NCI-H1417 treated with DMSO at 0.1 percent for 48 hours (cell line): ENCODE measurements around the gene OR2S2.
A peak's percentile ranks its signal among the peaks of the same experiment; 100 is the strongest.
"Not testable (repeated sequence)": the region's sequence is repeated elsewhere in the genome, so short reads cannot be mapped to it uniquely, and the experiment has no call there.

Source experiments
- DNase-seq: peaks from one replicate; lab custom pipeline; 2025; lab: John Stamatoyannopoulos, UW

OR2S2 gene

GRCh38 chr9:35962126-35962906 is 4.4 kb upstream of the OR2S2 start:
- no peak for DNase-seq

GRCh38 chr9:35960039-35960655 is 2.2 kb upstream of the OR2S2 start:
- no peak for DNase-seq

GRCh38 chr9:35956651-35957050 is 1.3 kb downstream of the OR2S2 start:
- DNase-seq, result no peak

GRCh38 chr9:35954942-35955546 is 2.9 kb downstream of the OR2S2 start:
- peak; percentile 8 for DNase-seq

- no peak for DNase-seq
These were observed 5.3 kb downstream of the OR2S2 start for GRCh38 chr9:35952526-35953191.

- DNase-seq, result no peak
These were observed 6.2 kb downstream of the OR2S2 start for GRCh38 chr9:35951736-35952135.

GRCh38 chr9:35948901-35949318 is 9.0 kb downstream of the OR2S2 start:
- no peak for DNase-seq

- no peak for DNase-seq
These were observed 9.5 kb downstream of the OR2S2 start for GRCh38 chr9:35948451-35948850.

GRCh38 chr9:35945341-35946018 is 12.5 kb downstream of the OR2S2 start:
- no peak for DNase-seq

- DNase-seq, result no peak
These were observed 13.1 kb downstream of the OR2S2 start for GRCh38 chr9:35944841-35945240.

GRCh38 chr9:35944173-35944572 is 13.8 kb downstream of the OR2S2 start:
- DNase-seq, result no peak

- DNase-seq, result no peak
These were observed 15.7 kb downstream of the OR2S2 start for GRCh38 chr9:35942286-35942685.

GRCh38 chr9:35940458-35941407 is 17.2 kb downstream of the OR2S2 start:
- no peak for DNase-seq

- DNase-seq, result no peak
These were observed 18.2 kb downstream of the OR2S2 start for GRCh38 chr9:35939679-35940250.

- no peak for DNase-seq
These were observed 19.2 kb downstream of the OR2S2 start for GRCh38 chr9:35938474-35939356.

- DNase-seq, result no peak
These were observed 20.7 kb downstream of the OR2S2 start for GRCh38 chr9:35937227-35937626.

- no peak for DNase-seq
These were observed 22.0 kb downstream of the OR2S2 start for GRCh38 chr9:35935755-35936509.

- DNase-seq, result no peak
These were observed 22.7 kb downstream of the OR2S2 start for GRCh38 chr9:35935261-35935660.

GRCh38 chr9:35934069-35934468 is 23.9 kb downstream of the OR2S2 start:
- not testable (repeated sequence) for DNase-seq
